ENCODE measurements around the gene CES3.
"Not testable (repeated sequence)": the region's sequence is repeated elsewhere in the genome, so short reads cannot be mapped to it uniquely, and the experiment has no call there.

CES3 gene

GRCh38 chr16:66970775-66971720 is 10.0 kb downstream of the CES3 start:
- DNase-seq (ENCODE audit: low read depth in 2 of 2), result no peak

- DNase-seq (ENCODE audit: low read depth in 2 of 2), result no peak
Measured at GRCh38 chr16:66972983-66973382, 11.9 kb downstream of the CES3 start.

GRCh38 chr16:66973716-66974115 is 12.7 kb downstream of the CES3 start:
- DNase-seq (ENCODE audit: low read depth in 2 of 2), result no peak

GRCh38 chr16:66974156-66974931 is 13.3 kb downstream of the CES3 start:
- DNase-seq (ENCODE audit: low read depth in 2 of 2), result not testable (repeated sequence)

- not testable (repeated sequence) for DNase-seq (ENCODE audit: low read depth in 2 of 2)
Measured at GRCh38 chr16:66974932-66975246, 13.8 kb downstream of the CES3 start.

- no peak for DNase-seq (ENCODE audit: low read depth in 2 of 2)
Measured at GRCh38 chr16:66975302-66975893, 14.3 kb downstream of the CES3 start.

GRCh38 chr16:66976746-66977145 is 15.7 kb downstream of the CES3 start:
- DNase-seq (ENCODE audit: low read depth in 2 of 2), result no peak

GRCh38 chr16:66977341-66978113 is 16.5 kb downstream of the CES3 start:
- DNase-seq (ENCODE audit: low read depth in 2 of 2), result peak; percentile 36 to 44

GRCh38 chr16:66979011-66979717 is 18.1 kb downstream of the CES3 start:
- DNase-seq (ENCODE audit: low read depth in 2 of 2), result no peak

- DNase-seq (ENCODE audit: low read depth in 2 of 2), result no peak
Measured at GRCh38 chr16:66983033-66983432, 22.0 kb downstream of the CES3 start.

- DNase-seq (ENCODE audit: low read depth in 2 of 2), result no peak
Measured at GRCh38 chr16:66984892-66985311, 23.8 kb downstream of the CES3 start.

GRCh38 chr16:66986559-66986958 is 25.5 kb downstream of the CES3 start:
- DNase-seq (ENCODE audit: low read depth in 2 of 2), result no peak

- no peak for DNase-seq (ENCODE audit: low read depth in 2 of 2)
Measured at GRCh38 chr16:66988197-66988788, 27.2 kb downstream of the CES3 start, which contains the start of gene CES4A. Gene CES4A, plus strand, starts transcription at chr16:66988589. Its CDS starts 184 bp downstream, at chr16:66988773.

GRCh38 chr16:66991545-66992077 is 30.5 kb downstream of the CES3 start:
- DNase-seq (ENCODE audit: low read depth in 2 of 2), result no peak

- not testable (repeated sequence) for DNase-seq (ENCODE audit: low read depth in 2 of 2)
Measured at GRCh38 chr16:66993558-66993957, 32.5 kb downstream of the CES3 start.

GRCh38 chr16:66996324-66996982 is 35.4 kb downstream of the CES3 start:
- no peak for DNase-seq (ENCODE audit: low read depth in 2 of 2)

GRCh38 chr16:66996983-66997358 is 35.9 kb downstream of the CES3 start:
- DNase-seq (ENCODE audit: low read depth in 2 of 2), result no peak

GRCh38 chr16:67000384-67001351 is 39.6 kb downstream of the CES3 start:
- DNase-seq (ENCODE audit: low read depth in 2 of 2), result no peak

- no peak for DNase-seq (ENCODE audit: low read depth in 2 of 2)
Measured at GRCh38 chr16:67001726-67002125, 40.7 kb downstream of the CES3 start.

All from fibroblast of skin of left biceps (primary cell).